Smooth muscle cell (in vitro differentiated cells): ENCODE measurements around the gene DDX25. TPM values are rescaled to one million over a fixed set of nuclear protein-coding genes. Genes with fewer than 3 reads are reported as not detected.

Experiments used
- DNase-seq: peaks from one replicate; lab custom pipeline; 2025; ENCODE audit not compliant: unreplicated experiment; lab: John Stamatoyannopoulos, UW
- H2AFZ ChIP-seq: fragments of 200-600 bp; sonication (generic); 2 replicates; pipeline ENCODE4 v1.6.0; 2016; ENCODE audit warnings: antibody characterized with exemption, low read depth, mild to moderate bottlenecking
- H3F3A ChIP-seq: fragments of 200-600 bp; sonication (generic); 2 replicates; pipeline ENCODE4 v1.6.0; 2017; ENCODE audit warnings: antibody characterized with exemption, low read depth
- H3K27ac ChIP-seq: fragments of 200-600 bp; sonication (generic); 2 replicates; pipeline ENCODE4 v1.5.1; 2016; ENCODE audit warnings: low read depth, mild to moderate bottlenecking
- H3K27me3 ChIP-seq: fragments of 200-600 bp; sonication (generic); 2 replicates; pipeline ENCODE4 v1.6.1; 2016; ENCODE audit warnings: low read depth, mild to moderate bottlenecking
- H3K36me3 ChIP-seq: fragments of 200-600 bp; sonication (generic); 2 replicates; pipeline ENCODE4 v1.5.1; 2016; ENCODE audit warnings: low read depth
- H3K4me1 ChIP-seq: fragments of 200-600 bp; sonication (generic); 2 replicates; pipeline ENCODE4 v1.5.1; 2016; ENCODE audit warnings: low read depth
- H3K4me2 ChIP-seq: fragments of 200-600 bp; sonication (generic); 2 replicates; pipeline ENCODE4 v1.6.0; 2016; ENCODE audit warnings: mild to moderate bottlenecking
- H3K4me3 ChIP-seq: fragments of 200-600 bp; sonication (generic); 2 replicates; pipeline ENCODE4 v1.5.1; 2016; ENCODE audit warnings: mild to moderate bottlenecking
- H3K79me2 ChIP-seq: fragments of 200-600 bp; sonication (generic); 2 replicates; pipeline ENCODE4 v1.6.0; 2016; ENCODE audit warnings: low read depth, mild to moderate bottlenecking
- H3K9ac ChIP-seq: fragments of 200-600 bp; sonication (generic); 2 replicates; pipeline ENCODE4 v1.6.0; 2016; ENCODE audit warnings: low read depth
- H3K9me3 ChIP-seq: fragments of 200-600 bp; sonication (generic); replicated peaks from 2 replicates; pipeline ENCODE4 v1.5.1; 2016; ENCODE audit warnings: low read depth
- H4K20me1 ChIP-seq: fragments of 200-600 bp; sonication (generic); 2 replicates; pipeline ENCODE4 v1.6.0; 2016; ENCODE audit warnings: low read depth
- CTCF ChIP-seq: fragments of 200-600 bp; sonication (generic); IDR thresholded peaks from 2 replicates; pipeline ENCODE4 v1.5.1; 2017; ENCODE audit warnings: borderline replicate concordance, mild to moderate bottlenecking, antibody characterized with exemption; ENCODE audit not compliant: insufficient read depth, poor library complexity, severe bottlenecking
- WGBS: methylation state at CpG from one replicate; pipeline ENCODE4 v1.1.7; 2016; ENCODE audit warnings: low lambda C conversion rate; 5-methylcytosine and 5-hydroxymethylcytosine counted together
- polyA plus RNA-seq: library from polyadenylated mRNA; unstranded; fragments of >200 nt; fragmentation: Nextera tagmentation; extraction: Ambion mirVana; gene quantifications from 2 replicates; pipeline ENCODE4 v1.2.1, GENCODE V29; 2016
- total RNA-seq: library from RNA; depleted of rRNA; stranded (reverse); fragments of >200 nt; gene quantifications from 2 replicates; pipeline ENCODE4 v1.2.3, GENCODE V29; 2014

DDX25 gene
- total and polyA plus RNA-seq, 2 experiments from 2014 or later = 0.09 TPM; not detected in 1

- Histone ChIP-seq H3K9me3 (no peaks in the 10 kb centered on the region), H3K4me1 (peaks cover 3% of the 10 kb centered on the region), H3K79me2 (no peaks in the 10 kb centered on the region), H3K27me3 (no peaks in the 10 kb centered on the region), H3K27ac (no peak overlapping the region), H3F3A (no peaks in the 10 kb centered on the region), H3K36me3 (no peaks in the 10 kb centered on the region), H3K4me3 (no peak overlapping the region), H4K20me1 (no peaks in the 10 kb centered on the region), H3K4me2 (no peak overlapping the region), H3K9ac (no peak overlapping the region), H2AFZ (no peak overlapping the region)
- WGBS = 61% methylated on average over 4 of the region's 4 CpGs
- no peak for TF ChIP-seq CTCF
- no peak for DNase-seq
Observed at GRCh38 chr11:125939081-125939521, 34.8 kb downstream of the DDX25 start.

GRCh38 chr11:125940145-125940544 lies 35.8 kb downstream of the DDX25 start:
- H3K4me3 ChIP-seq = no peak overlapping the region
- H3K79me2 ChIP-seq = no peaks in the 10 kb centered on the region
- no peaks in the 10 kb centered on the region for H4K20me1 ChIP-seq
- H3F3A ChIP-seq = no peaks in the 10 kb centered on the region
- H3K36me3 ChIP-seq = no peaks in the 10 kb centered on the region
- H3K9ac ChIP-seq = no peak overlapping the region
- H3K4me1 ChIP-seq = peaks cover 3% of the 10 kb centered on the region
- no peak overlapping the region for H3K4me2 ChIP-seq
- no peak for DNase-seq
- no peak overlapping the region for H2AFZ ChIP-seq
- no peak overlapping the region for H3K27ac ChIP-seq
- no peaks in the 10 kb centered on the region for H3K27me3 ChIP-seq
- no peaks in the 10 kb centered on the region for H3K9me3 ChIP-seq
- WGBS = 97% methylated on average over 4 of the region's 4 CpGs
- TF ChIP-seq CTCF = no peak

GRCh38 chr11:125941267-125941618 lies 36.9 kb downstream of the DDX25 start:
- Histone ChIP-seq H3K4me2 (no peak overlapping the region), H3K79me2 (no peaks in the 10 kb centered on the region), H3K27me3 (no peaks in the 10 kb centered on the region), H3K9me3 (no peaks in the 10 kb centered on the region), H3K9ac (no peak overlapping the region), H3K36me3 (no peaks in the 10 kb centered on the region), H2AFZ (no peak overlapping the region), H3K4me1 (peaks cover 3% of the 10 kb centered on the region), H4K20me1 (no peaks in the 10 kb centered on the region), H3K27ac (no peak overlapping the region), H3K4me3 (no peak overlapping the region), H3F3A (no peaks in the 10 kb centered on the region)
- 91% methylated on average over 4 of the region's 4 CpGs for WGBS
- DNase-seq = no peak
- TF ChIP-seq CTCF = no peak

GRCh38 chr11:125941619-125942611 lies 37.6 kb downstream of the DDX25 start:
- no peak overlapping the region for H3K9ac ChIP-seq
- H3F3A ChIP-seq = no peaks in the 10 kb centered on the region
- H4K20me1 ChIP-seq = no peaks in the 10 kb centered on the region
- DNase-seq = no peak
- TF ChIP-seq CTCF = peak; percentile 61
- no peak overlapping the region for H3K27ac ChIP-seq
- 37% methylated on average over 20 of the region's 20 CpGs for WGBS
- H3K27me3 ChIP-seq = no peaks in the 10 kb centered on the region
- no peak overlapping the region for H3K4me2 ChIP-seq
- H3K4me3 ChIP-seq = no peak overlapping the region
- no peak overlapping the region for H2AFZ ChIP-seq
- no peaks in the 10 kb centered on the region for H3K36me3 ChIP-seq
- H3K79me2 ChIP-seq = no peaks in the 10 kb centered on the region
- H3K9me3 ChIP-seq = no peaks in the 10 kb centered on the region
- peaks cover 3% of the 10 kb centered on the region for H3K4me1 ChIP-seq
